ENCODE measurements around the gene CHFR. TPM values are rescaled to one million over a fixed set of nuclear protein-coding genes. Genes with fewer than 3 reads are reported as not detected.
"Not testable (repeated sequence)": the region's sequence is repeated elsewhere in the genome, so short reads cannot be mapped to it uniquely, and the experiment has no call there.

Gene CHFR
- total RNA-seq, 1 donor from 2014 or later: 7.9 TPM

DNA sequence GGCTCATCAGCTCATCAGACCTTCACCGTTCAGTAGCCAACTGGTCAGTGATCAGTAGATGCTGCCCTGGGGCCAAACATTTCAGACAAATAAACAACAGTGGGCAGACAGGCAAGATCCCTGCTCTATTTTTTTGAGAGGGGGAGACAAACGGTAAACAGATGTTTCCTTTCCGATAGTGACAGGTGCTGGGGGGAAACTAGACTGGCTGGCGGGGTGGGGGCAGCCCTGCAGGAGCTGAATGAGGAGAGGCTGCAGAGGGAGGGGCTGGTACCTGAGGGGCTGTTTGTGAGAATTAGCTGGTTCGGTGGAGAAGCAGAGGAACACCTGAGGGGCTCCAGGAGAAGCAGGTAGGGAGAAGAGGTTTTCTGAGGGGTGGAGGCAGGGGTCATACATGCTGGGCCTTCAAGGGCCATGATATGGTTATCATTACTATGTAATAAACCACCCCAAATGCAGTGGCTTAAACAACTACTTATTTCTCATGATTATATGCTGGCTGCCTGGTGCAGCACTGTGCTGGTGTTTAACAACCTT is 50.5 kb downstream of the CHFR start:
- H3K27ac ChIP-seq: no peak overlapping the region
- peaks cover 26 to 32% of the 10 kb centered on the region in 2 donors for H3K36me3 ChIP-seq
- no peak overlapping the region for H3K4me3 ChIP-seq
- H3K27me3 ChIP-seq: no peaks in the 10 kb centered on the region
- H3K9me3 ChIP-seq: no peaks in the 10 kb centered on the region
- no peak for DNase-seq (ENCODE audit: low spot score in 2 of 2)
- TF ChIP-seq, protein P1, sequence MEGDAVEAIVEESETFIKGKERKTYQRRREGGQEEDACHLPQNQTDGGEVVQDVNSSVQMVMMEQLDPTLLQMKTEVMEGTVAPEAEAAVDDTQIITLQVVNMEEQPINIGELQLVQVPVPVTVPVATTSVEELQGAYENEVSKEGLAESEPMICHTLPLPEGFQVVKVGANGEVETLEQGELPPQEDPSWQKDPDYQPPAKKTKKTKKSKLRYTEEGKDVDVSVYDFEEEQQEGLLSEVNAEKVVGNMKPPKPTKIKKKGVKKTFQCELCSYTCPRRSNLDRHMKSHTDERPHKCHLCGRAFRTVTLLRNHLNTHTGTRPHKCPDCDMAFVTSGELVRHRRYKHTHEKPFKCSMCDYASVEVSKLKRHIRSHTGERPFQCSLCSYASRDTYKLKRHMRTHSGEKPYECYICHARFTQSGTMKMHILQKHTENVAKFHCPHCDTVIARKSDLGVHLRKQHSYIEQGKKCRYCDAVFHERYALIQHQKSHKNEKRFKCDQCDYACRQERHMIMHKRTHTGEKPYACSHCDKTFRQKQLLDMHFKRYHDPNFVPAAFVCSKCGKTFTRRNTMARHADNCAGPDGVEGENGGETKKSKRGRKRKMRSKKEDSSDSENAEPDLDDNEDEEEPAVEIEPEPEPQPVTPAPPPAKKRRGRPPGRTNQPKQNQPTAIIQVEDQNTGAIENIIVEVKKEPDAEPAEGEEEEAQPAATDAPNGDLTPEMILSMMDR (IDR thresholded peaks at IDR 0.05): no peak
- H3K4me1 ChIP-seq: no peaks in the 10 kb centered on the region
- intact Hi-C loops (cut with DNase I): no loop called here

DNA sequence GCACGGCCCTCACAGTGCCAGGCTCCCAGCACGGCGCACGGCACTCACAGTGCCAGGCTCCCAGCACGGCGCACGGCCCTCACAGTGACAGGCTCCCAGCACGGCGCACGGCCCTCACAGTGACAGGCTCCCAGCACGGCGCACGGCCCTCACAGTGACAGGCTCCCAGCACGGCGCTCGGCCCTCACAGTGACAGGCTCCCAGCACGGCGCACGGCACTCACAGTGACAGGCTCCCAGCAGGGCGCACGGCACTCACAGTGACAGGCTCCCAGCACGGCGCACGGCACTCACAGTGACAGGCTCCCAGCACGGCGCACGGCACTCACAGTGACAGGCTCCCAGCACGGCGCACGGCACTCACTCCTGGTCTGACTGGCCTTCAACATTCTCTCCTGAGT is 51.2 kb downstream of the CHFR start:
- H3K27me3 ChIP-seq; intact Hi-C loops (cut with DNase I): not testable (repeated sequence)

DNA sequence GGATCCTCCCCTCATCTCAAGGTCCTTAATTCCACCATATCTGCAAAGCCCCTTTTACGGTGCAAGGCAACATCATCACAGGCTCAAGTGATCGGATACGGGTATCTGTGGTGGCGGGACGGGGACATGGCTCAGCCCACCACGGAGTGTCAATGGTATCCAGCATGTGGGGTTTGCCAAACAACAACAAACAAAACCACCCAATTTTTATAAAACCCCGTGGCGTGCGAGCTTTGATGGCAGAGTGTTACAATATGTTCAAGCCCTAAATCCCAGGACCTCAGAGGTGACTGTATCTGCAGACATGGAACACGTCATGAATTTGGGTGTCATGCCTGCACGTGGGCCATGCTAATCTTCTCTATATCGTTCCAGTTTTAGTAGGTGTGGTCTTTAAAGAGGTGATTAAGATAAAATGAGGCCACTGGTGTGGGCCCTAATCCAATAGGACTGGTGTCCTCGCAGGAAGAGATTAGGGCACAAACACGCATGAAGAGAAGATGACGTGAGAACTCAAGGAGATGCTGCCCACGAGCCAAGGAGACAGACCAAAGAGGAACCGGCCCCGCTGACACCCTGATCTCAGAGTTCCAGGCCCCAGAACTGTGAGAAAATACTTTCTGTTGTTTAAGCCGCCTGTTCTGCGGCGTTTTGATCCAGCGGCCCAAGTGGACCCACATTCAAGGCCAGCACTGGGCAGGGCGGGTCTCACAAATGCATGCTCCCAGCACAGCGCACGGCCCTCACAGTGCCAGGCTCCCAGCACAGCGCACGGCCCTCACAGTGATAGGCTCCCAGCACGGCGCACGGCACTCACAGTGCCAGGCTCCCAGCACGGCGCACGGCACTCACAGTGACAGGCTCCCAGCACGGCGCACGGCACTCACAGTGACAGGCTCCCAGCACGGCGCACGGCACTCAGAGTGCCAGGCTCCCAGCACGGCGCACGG is 52.1 kb downstream of the CHFR start:
- Histone ChIP-seq H3K4me1 (no peaks in the 10 kb centered on the region), H3K27ac (no peak overlapping the region)

More for the DNA sequence above, 51.2 kb downstream of the CHFR start:
- DNase-seq (ENCODE audit: low spot score in 2 of 2); H3K27ac ChIP-seq; H3K4me1 ChIP-seq; H3K4me3 ChIP-seq; H3K9me3 ChIP-seq: not testable (repeated sequence)
- peaks cover 20 to 30% of the 10 kb centered on the region in 2 donors for H3K36me3 ChIP-seq

DNA sequence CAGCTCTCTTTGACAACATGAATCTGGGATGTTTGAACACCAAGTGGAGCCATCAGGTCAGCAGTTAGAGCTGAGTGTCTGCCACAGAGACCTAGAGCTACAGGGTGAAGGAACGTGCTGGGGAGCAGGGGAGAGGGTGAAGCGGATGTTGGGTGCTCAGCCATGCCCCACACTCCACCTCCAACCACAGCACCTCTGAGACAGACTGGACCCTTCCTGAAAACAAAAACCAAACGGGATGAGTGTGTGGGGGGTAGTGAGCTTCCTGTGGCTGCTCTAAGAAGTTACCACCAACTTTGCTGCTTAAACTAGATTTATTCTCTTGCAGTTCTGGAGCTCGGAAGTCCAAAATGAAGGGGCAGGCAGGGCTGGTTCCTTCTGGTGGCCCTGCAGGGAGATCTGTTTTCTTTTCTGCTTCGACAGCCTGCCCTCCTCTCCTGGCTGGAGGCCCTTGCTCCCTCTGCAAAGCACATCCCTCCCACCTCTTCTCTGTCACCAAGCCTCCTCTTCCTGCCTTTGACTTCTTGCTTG is 53.2 kb downstream of the CHFR start:
- DNase-seq (ENCODE audit: low spot score in 2 of 2): no peak
- TF ChIP-seq, protein P1 (IDR thresholded peaks at IDR 0.05): no peak
- intact Hi-C loops (cut with DNase I): no loop called here

More for the DNA sequence above, 52.1 kb downstream of the CHFR start:
- intact Hi-C loops (cut with DNase I): no loop called here
- H3K4me3 ChIP-seq: no peak overlapping the region
- no peaks in the 10 kb centered on the region for H3K27me3 ChIP-seq
- TF ChIP-seq, protein P1 (IDR thresholded peaks at IDR 0.05): no peak
- peaks cover 11 to 21% of the 10 kb centered on the region in 2 donors for H3K36me3 ChIP-seq
- H3K9me3 ChIP-seq: no peaks in the 10 kb centered on the region
- no peak for DNase-seq (ENCODE audit: low spot score in 2 of 2)

DNA sequence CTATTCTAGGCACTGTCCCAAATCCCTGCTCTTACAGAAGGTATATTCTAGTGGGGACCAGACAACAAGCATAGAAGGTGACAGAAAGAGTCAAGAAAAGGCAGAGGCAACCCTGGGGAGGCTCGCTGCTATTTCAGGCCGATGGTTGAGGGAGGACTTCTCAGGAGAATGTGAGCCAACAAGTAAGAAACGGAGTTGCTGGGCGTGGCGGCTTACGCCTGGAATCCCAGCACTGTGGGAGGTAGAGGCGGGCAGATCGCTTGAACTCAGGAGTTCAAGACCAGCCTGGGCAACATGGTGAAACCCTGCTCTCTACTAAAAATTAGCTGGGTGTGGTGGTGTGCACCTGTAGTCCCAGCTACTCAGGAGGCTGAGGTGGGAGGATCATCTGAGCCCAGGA is 54.1 kb downstream of the CHFR start:
- H3K9me3 ChIP-seq: no peaks in the 10 kb centered on the region
- peaks cover 0 to 10% of the 10 kb centered on the region in 2 donors for H3K36me3 ChIP-seq
- no peaks in the 10 kb centered on the region for H3K27me3 ChIP-seq
- TF ChIP-seq, protein P1 (IDR thresholded peaks at IDR 0.05): no peak
- no peak overlapping the region for H3K4me3 ChIP-seq
- intact Hi-C loops (cut with DNase I): no loop called here
- no peak for DNase-seq (ENCODE audit: low spot score in 2 of 2)
- H3K4me1 ChIP-seq: no peaks in the 10 kb centered on the region
- H3K27ac ChIP-seq: no peak overlapping the region

More for the DNA sequence above, 53.2 kb downstream of the CHFR start:
- H3K9me3 ChIP-seq: no peaks in the 10 kb centered on the region
- peaks cover 5 to 16% of the 10 kb centered on the region in 2 donors for H3K36me3 ChIP-seq
- no peaks in the 10 kb centered on the region for H3K4me1 ChIP-seq
- no peak overlapping the region for H3K27ac ChIP-seq
- no peaks in the 10 kb centered on the region for H3K27me3 ChIP-seq
- no peak overlapping the region for H3K4me3 ChIP-seq

DNA sequence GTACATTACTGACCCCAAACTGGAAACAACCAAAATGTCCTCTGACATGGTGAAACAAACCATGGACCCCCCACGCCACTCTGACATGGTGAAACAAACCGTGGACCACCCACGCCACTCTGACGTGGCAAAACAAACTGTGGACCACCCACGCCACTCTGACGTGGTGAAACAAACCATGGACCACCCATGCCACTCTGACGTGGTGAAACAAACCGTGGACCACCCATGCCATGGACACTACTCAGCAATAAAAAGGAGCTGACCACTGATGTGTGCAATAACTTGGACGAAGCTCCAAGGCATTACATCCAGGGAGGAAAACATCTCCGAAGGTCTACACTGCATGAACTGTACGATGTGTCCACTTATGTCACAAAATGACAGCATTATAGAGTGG is 55.6 kb downstream of the CHFR start:
- Histone ChIP-seq H3K27ac (no peak overlapping the region), H3K4me3 (no peak overlapping the region)
- intact Hi-C loops (cut with DNase I): no loop called here

More for the DNA sequence above, 55.6 kb downstream of the CHFR start:
- no peak for DNase-seq (ENCODE audit: low spot score in 2 of 2)
- Histone ChIP-seq H3K36me3 (peaks cover 0 to 7% of the 10 kb centered on the region in 2 donors), H3K4me1 (peaks cover 9 to 12% of the 10 kb centered on the region in 2 donors), H3K9me3 (no peaks in the 10 kb centered on the region), H3K27me3 (no peaks in the 10 kb centered on the region)
- TF ChIP-seq, protein P1 (IDR thresholded peaks at IDR 0.05): no peak

Data from ascending aorta (tissue), 2 donors.